Measurements from ENCODE around the gene FMNL2.
"Not testable (repeated sequence)": the region's sequence is repeated elsewhere in the genome, so short reads cannot be mapped to it uniquely, and the experiment has no call there.

FMNL2 gene

DNA sequence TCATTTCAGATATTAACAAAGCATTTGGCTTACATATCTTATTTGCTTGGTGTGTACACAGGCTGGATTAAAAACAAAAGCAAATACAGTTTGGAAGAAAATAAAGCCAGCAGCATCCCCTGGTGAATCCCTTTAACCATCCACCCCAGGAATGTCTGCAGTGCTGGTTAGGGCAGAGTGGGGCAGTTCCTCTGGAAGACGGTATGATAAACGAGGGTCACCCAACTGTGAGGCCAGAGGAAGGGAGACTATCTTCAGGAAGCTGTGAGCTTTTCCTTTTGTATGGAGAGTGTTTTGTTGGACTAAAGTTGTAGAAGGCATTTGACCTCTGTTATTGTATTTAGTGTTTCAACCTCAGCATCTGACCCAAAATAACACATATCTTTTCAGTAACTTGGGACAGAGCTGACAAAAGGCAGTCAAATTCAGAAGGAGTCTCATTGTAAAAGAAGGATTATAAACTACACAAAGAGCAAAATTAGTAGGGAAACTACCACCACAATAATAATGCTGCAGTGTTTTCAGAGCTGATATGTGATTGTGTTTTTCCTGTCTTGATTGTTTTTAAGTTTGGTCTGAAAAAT, 159.1 kb downstream of the FMNL2 start:
- DNase-seq (ENCODE audit: low read depth), result no peak

DNA sequence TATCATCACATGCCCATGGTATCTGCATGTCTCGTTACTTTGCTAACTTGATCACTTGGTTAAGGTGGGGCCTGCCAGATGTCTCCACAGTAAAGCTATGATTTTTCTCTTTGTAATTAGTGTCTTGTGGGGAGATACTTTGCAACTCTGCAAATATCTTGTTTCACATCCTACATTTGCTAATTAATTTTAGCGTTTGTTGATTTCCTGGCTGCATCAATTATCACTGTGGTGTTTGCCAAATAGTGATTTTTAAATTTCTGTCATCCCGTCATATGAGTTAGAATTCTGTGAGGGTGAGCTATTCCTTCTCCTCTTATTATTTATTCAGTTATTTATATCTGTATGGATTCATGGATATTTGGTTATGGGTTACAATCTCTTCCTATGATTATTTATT, 161.4 kb downstream of the FMNL2 start:
- no peak for DNase-seq (ENCODE audit: low read depth)

DNA sequence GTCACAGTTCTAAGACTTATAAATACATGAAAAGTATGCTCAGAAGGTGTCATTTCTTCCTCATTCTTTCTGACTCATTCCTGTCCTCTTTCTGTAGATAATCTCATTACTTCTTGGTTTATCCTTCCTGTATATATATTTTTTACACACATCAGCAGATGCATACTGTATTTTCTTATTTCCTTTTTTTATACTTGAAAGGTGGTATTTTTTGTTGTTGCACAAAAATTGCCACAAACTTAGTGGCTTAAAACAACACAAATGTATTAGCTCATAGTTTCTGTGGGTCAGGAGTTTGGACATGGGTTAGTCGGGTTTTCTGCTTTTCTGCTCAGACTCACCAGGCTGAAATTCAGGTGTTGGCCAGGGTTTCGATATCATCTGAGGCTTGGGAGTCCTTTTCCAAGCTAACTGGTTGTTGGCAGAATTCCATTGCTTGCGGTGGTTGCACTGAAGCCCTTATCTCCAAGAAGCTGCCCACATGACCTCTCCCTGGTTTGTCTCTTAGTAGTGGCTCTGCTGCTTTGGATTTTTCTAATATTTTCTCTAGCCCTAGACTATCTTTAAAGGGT, 162.6 kb downstream of the FMNL2 start:
- no peak for DNase-seq (ENCODE audit: low read depth)

DNA sequence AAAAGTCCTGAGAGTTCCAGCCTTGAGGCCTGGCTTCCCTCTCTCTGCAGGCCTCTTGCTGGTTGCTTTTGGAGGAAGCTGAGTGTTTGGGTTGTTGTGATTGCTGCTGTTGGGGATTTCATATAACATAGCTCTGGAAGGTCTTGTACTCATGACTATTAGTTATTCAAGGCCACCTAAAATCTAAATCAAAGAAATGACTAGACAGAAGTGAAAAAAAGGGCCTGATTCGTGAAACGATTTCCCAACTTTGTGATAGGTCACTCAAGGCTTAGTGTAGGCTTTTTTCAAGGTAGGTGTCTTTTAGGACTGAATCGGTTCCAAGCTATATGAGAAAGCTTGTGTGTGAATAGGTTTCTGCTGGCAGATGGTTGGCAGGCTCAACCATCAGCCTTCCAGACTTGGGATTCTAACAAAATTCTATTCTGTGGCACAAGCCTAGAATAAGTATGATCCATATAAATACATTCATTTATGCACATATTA, 164.4 kb downstream of the FMNL2 start:
- no peak for DNase-seq (ENCODE audit: low read depth)

DNA sequence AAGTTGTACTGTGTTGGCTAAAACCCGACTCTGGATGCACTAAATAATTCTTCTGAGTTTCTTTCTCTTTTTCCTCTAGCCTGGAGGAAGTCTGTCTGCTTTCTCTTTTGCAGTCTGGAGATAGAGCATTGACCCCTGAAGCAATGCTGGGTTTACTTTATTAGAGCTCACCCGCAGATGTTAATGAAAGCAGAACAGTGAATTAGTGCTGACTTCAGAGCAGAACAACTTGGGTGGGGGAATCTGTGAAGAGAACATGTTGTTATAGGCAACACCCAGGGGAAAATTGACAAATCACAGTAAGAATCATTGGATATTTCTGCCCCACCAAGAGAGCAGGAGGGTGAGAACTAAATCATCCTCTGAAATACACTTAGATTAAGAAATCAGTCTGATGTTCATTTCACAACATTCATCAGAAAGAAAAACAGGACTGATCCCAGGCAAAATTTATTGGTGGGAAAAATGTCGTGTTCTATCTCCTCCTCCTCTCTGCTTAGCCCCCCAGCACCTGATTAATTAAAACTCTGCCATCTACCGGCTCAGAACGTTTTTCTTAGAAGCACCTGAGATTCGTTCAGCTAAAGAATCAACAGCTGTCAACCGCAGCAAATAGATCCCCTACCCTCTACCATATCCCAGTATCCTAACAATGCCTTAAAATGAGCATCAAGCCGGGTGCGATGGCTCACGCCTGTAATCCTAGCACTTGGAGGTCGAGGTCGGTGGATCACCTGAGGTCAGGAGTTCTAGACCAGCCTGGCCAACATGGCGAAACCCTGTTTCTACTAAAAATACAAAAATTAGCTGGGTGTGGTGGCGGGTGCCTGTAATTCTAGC, 165.1 kb downstream of the FMNL2 start:
- no peak for DNase-seq (ENCODE audit: low read depth)

DNA sequence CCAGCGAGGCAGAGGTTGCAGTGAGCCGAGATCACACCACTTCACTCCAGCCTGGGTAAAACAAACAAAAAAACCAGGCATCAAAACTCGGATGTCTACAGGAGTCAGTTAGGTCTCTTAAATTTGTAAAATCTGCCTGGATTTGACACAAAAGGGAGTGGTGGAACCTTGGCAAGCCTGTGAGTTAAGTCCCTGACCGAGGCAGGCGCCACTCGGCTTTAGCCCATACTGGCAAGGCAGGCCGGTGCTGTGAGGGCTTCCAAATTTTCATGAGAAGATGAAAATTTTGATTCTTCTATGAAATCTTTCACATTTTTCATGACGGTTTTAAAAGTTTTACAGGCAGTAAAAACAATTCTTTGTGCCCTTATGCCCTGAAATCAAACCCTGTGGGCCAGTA, 165.8 kb downstream of the FMNL2 start:
- no peak for DNase-seq (ENCODE audit: low read depth)

DNA sequence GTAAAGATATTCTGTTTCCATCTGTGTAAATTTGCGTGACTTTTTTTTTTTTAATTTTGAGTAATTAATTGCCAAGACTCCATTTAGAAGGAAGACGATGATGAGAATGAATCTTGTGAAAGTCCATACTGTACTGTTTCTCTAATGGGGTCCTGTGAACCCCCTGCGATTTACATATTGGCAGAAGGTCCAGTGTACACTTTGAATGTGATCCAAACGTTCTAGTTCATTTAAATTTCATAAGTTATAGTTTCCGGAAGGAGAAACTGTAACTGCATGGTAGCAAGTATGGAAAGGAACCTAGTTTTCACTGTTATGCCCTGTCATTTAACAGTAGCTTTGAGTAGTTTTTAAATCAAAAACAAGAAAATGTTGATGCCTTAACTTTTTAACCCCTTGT, 166.7 kb downstream of the FMNL2 start:
- DNase-seq (ENCODE audit: low read depth), result no peak

DNA sequence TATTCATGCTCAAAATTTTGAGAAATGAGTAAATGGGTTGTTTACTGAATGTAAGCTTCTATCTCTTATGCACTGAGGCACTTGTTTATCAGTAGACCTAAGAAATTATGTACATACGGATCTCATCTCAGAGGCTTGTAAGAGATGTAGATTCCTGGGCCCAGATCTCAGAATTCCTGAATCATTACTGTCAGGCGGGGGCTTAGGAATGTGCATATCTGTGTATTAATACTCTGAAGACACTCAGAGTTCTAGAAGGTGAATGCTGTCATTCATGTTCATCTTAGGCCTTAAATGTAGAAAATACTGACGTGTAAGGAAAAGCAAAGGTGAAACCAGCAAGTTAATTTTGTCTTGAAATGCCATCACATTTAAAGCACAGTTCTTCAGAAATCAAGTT, 169.6 kb downstream of the FMNL2 start:
- no peak for DNase-seq (ENCODE audit: low read depth)

DNA sequence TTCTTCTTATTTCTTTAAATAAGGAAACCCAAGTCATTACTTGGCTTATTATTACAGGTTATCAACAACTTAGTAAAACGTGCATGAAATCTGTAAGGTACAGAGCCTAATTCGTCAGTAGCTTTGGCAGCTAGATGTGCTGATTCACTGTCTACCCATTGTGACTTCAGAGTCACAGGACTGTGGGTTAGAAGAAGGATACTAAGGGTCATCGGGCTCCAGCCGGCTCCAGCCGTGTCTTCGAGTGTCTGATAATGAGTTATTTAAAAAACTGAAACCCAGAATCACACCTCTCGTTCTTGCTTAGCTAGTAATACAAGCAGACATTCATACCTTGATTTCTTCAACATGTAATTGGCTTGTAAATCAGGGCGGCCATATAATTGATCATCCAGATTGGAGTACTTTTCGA, 170.5 kb downstream of the FMNL2 start:
- no peak for DNase-seq (ENCODE audit: low read depth)

DNA sequence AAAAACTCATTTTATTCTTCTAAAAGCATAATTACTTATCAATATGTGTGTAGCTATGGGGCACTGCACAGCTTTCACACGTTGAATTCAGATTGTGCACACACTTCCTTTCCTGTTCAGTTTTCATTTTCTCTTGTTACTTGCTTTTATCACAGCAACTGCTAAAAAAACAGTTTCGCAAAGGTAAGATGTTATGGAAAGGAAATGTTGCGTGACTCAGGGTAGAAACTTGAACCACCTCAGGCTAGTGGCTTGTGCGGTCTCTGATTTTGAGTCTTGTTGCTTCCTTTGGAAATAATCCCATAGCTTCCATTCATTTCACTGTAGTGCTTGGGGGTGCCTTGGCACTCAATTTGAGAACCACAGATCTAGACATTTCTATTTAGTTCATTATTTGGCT, 171.9 kb downstream of the FMNL2 start:
- no peak for DNase-seq (ENCODE audit: low read depth)

DNA sequence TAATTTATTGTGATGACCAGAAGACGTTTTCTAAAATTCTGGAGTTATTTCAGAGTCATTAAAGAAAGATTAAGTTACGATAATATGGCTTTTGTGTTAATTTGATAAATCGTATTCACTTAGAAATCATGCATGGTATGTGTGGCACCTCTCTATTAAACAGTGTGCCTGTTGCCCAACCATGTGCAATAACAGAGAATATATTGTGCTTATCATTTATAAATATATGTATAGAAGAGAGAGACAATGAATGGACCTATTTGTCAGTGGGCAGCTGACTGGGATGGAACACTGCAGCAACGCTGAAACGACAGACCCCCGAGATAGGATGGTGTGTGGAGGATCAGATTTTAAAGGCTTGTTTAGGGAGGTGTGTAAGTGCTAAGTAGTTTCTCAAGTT, 172.9 kb downstream of the FMNL2 start:
- no peak for DNase-seq (ENCODE audit: low read depth)

DNA sequence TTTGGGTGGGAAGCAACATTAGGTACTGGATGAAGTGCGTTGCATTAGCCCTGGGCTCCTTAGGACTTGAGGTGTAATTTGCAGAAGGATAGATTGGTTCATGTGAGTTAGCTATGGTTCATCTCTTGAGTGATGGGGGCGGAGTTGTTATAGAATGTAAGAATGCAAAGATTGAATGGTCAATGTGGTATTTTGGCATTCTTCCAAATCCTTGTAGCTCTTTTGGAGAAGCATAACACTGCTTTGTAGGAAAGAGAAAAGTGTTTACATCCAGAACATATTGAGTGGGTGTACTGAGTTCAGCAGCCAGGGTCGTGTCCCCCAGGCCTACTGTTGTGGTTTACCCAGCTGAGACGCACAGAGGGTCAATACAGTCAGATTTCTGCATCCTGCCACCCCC, 173.5 kb downstream of the FMNL2 start:
- DNase-seq (ENCODE audit: low read depth), result no peak

DNA sequence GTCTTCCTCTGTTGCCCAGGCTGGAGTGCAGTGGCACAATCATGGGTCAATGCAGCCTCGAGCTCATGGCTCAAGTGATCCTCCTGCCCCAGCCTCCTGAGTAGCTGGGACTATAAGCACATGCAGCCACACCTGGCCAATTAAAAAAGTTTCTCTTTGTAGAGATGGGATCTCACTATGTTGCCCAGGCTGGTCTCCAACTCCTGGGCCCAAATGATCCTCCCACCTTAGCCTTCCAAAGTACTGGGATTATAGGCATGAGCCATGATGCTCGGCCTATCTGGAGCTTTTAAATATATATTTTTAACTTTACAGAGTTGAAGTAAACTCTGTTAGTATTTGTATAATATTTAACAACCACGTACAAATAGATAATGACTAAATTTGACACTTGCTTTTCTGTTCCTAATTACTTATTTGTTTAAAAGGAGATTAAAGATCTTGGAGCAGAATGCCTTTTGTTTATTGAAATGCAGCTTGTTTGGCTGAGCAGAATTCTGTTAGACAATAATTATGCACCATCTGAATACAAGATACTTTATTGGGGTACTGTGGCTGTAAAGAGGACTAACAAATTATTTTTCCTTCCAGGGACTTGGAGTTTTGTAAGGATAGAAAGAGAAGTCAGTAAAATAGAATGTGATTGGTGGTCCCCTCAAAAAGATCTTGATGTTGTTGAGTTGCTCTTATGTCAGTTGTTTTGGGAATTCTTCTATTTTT, 175.0 kb downstream of the FMNL2 start:
- no peak for DNase-seq (ENCODE audit: low read depth)

DNA sequence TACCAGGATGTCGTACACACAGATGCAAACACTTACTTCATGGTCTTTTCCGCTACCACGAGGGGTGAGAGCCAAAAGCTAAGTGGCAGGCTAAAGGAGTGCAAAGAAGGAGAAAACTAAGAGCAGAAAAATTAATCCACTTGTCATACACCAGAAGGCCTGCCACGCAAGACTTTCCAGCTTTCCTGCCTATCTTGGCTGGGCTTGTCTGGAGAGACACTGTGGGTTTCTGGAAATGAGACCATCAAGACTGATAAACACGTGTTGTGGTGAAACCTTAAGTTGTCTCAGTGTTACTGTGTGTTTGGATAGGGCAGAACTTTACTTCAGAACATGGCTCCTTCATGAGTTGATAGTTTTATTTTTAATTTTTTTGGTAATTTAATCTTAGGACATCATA, 175.6 kb downstream of the FMNL2 start:
- DNase-seq (ENCODE audit: low read depth), result no peak

DNA sequence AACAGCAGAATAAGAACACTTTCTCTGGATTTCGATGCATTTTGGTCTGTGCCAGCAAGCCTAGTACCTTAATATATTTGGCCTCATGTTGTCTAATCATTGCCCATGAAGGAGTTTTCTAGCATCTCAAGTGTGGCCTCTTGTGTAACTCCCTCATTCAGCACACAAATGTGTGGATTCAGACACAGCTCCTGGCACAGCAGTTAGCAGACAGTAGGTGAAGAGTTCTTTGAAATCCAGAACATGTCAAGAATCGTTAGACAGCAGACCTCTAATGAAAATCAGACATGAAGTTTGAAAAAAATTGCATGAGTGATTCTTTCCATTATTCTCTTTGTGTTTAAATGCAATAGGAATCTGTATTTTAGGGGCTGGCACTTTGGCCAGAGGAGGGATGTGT, 177.0 kb downstream of the FMNL2 start:
- DNase-seq (ENCODE audit: low read depth), result no peak

DNA sequence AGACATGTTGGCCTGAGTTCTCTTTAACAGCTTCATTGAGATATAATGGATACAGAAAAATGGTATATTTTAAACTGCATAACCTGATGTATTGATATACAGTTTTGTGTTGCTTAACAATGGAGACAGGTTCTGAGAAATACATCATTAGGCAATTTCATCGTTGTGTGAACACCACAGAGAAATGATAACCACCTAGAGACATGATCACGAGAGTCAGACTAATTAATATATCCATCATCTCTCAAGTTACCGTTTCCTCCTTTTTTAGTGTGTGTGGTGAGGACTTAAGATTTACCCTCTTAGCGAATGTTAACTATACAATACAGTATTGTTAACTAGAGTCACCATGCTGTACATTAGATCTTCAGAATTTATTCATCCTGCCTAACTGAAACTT, 178.1 kb downstream of the FMNL2 start:
- no peak for DNase-seq (ENCODE audit: low read depth)

DNA sequence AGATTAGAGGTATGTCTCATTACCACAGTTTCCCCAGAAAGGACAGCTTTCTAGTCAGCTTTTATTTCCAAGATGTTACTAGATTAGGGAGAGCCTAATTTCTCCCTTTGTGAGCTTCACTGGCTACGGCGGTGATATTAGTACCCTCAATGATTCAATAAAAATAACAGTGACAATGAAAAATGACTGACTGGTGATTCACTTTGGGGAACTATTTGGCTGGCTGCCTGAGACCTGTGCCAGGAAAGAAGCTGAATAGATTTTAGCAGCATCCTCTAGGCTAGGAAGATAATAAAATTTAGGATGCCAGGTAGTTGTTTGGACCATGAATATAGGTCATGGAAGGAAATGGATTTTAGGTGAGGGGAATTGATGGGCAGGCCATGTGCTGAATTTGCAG, 178.7 kb downstream of the FMNL2 start:
- DNase-seq (ENCODE audit: low read depth), result no peak

DNA sequence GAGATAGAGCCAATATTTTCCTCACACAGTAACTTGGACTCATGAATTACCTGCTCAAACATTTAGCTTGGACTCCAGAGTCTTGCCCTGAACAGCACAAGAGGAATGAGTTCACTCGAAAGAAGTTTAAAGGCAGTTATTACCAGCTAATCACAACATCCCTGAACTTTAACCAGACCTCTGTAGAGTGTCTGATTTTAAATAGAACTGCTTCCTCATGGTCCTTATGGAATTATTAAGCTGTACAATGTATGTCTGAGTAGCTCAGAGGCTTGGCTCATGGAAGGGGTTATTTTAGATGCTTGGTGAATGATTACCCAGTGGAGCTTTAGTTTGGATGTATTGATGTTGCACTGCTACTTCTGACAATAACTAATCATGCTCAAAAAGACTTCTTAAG, 183.1 kb downstream of the FMNL2 start:
- DNase-seq (ENCODE audit: low read depth), result no peak

DNA sequence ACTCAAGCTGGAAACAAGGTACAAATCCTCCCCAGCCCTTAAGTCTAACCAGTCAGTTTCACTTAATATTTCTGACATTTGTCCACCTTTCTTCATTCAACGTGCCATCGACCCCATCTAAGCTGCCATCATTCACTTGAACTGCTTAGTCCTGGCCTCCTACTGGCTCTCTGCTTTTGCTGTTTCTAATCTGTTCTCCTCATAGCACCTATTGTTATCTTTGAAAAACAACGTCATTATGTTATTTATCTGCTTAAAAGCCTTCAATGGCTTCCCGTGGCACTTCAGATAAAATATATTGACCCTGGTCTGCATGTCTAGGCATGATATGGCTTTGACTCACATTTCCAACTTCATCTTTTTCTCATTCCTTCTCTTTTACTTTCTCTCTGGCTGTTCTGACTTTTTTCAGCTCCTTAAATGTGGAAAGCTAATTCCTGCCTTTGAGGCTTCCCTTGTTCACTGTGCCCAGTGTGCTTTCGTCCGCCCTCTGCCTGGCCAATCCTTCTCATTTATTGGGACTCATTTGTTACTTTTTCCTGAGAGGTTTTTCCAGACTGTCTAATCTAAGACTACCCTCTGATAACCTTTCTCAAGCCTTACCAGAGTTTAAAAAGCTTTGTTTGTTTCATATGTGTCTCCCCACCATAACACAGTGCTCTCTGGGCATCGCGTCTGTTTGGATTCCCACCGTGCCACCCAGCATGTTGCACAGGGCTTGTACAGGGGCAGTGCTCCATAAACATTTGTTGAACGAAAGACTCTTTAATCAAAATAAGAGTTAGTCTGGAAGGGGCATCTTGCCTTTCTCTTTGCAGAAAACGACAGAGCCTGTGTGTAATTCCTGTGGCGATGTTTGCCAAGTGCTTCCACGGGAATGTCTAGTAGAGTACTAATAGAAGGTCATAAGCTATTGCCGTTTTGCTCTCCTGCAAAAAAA, 183.9 kb downstream of the FMNL2 start:
- DNase-seq (ENCODE audit: low read depth), result no peak

DNA sequence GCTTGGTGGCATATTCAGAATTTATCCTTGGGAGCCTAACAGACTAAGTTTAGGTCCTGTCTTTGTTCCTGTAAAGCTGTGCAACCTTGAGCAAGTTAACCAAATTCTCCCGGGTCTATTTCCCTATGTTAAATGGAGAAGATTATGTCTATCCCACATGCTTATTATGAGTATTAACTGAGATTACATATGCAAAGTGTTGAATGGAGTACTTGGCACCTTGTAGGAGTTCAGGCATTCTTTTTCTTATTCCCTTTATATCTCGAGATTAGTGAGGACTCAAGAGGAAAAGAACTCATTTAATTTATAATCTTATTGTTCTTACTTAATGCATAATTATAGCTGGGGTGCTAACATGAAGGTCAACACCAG, 184.6 kb downstream of the FMNL2 start:
- no peak for DNase-seq (ENCODE audit: low read depth)

DNA sequence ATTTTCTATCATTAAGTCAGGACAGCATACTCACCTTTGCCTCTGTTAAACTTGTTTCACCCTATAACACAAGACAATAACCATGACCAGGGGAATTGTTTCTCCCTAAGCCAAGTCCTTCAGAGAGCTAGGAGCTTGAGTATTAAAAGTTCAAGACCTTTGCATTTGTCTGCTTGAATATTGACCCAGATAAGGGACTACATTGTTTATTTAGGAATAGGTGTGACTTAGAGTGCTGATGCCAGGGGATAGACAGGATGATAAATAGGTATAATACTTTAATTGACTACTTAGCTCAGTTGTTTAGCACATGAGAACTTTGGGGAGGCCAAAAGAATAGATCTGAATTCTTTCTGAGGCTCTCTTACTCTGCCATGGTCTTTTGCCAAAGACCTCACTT, 185.8 kb downstream of the FMNL2 start:
- DNase-seq (ENCODE audit: low read depth), result no peak

DNA sequence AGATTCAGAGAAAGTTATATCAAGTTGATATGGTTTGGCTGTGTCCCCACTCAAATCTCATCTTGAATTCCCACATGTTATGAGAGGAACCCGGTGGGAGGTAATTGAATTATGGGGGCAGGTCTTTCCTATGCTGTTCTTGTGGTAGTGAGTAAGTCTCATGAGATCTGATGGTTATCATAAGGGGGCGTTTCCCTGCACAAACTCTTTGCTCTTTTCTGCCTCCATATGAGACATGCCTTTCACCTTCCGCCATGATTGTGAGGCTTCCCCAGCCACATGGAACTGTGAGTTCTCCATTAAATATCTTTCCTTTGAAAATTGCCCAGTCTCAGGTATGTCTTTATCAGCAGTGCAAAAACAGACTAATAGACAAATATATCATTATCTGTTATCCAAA, 187.5 kb downstream of the FMNL2 start:
- DNase-seq (ENCODE audit: low read depth), result not testable (repeated sequence)
